Hepatocyte (in vitro differentiated cells): ENCODE data around the gene NFIL3.

Experiments used
- EZH2 ChIP-seq: fragments of 200-600 bp; sonication (generic); IDR thresholded peaks from 2 replicates; pipeline ENCODE4 v1.6.1; 2016; ENCODE audit warnings: antibody characterized with exemption, mild to moderate bottlenecking, borderline replicate concordance
- EZH2phosphoT487 ChIP-seq: fragments of 200-600 bp; sonication (generic); IDR thresholded peaks from one replicate; pipeline ENCODE4 v1.6.1; 2018; ENCODE audit warnings: antibody characterized with exemption, mild to moderate bottlenecking, low read depth, moderate library complexity; ENCODE audit not compliant: unreplicated experiment, severe bottlenecking
- TF ChIP-seq, protein P1 (sequence below): fragments of 200-600 bp; sonication (generic); IDR thresholded peaks from 2 replicates; pipeline ENCODE4 v1.5.1; 2016; ENCODE audit warnings: antibody characterized with exemption, mild to moderate bottlenecking; ENCODE audit not compliant: poor library complexity

DNA sequence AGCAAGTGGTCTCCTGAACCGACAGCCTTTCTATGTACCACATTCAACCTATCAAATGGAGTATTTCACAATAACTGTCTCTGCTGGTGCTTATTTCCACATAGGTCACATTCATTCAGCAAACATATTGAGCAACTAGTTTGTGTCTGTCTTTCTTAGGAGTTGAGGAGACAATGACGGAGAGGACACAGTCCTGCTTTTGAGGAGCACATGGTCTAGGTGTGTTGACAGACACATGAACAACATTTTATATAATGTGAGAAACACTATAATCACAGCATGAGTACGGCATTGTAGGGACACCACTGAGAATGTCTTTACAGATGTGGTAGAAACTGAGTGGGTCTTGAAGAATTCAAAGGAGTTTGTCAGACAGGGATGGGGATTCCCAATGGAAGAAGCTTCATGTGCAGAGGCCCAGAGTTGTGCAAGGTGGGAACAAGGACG is 28.5 kb downstream of the NFIL3 start:
- TF ChIP-seq EZH2 (no peak), EZH2phosphoT487 (no peak)
- TF ChIP-seq, protein P1, sequence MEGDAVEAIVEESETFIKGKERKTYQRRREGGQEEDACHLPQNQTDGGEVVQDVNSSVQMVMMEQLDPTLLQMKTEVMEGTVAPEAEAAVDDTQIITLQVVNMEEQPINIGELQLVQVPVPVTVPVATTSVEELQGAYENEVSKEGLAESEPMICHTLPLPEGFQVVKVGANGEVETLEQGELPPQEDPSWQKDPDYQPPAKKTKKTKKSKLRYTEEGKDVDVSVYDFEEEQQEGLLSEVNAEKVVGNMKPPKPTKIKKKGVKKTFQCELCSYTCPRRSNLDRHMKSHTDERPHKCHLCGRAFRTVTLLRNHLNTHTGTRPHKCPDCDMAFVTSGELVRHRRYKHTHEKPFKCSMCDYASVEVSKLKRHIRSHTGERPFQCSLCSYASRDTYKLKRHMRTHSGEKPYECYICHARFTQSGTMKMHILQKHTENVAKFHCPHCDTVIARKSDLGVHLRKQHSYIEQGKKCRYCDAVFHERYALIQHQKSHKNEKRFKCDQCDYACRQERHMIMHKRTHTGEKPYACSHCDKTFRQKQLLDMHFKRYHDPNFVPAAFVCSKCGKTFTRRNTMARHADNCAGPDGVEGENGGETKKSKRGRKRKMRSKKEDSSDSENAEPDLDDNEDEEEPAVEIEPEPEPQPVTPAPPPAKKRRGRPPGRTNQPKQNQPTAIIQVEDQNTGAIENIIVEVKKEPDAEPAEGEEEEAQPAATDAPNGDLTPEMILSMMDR, result no peak
